B cell (primary cell): ENCODE measurements around the gene ST6GALNAC3. TPM values are rescaled to one million over a fixed set of nuclear protein-coding genes. Genes with fewer than 3 reads are reported as not detected.

ENCODE experiments used
- ATAC-seq: fragments of 200-7000 bp; cut with Tn5 transposase; one replicate; pipeline ENCODE4 v1.10.0; 2021; ENCODE audit warnings: low read depth, mild to moderate bottlenecking, moderate number of reproducible peaks, moderate library complexity
- CTCF ChIA-PET: fragments of 350-600 bp; sonication (Branson Sonifier 250); formaldehyde crosslinking; loops from one replicate; lab custom pipeline; 2021; ENCODE audit warnings: antibody characterized with exemption, inconsistent platforms; lab: Charles Lee
- POLR2A ChIA-PET: fragments of 350-600 bp; sonication (Branson Sonifier 250); formaldehyde crosslinking; loops from one replicate; lab custom pipeline; 2021; ENCODE audit warnings: antibody characterized with exemption; lab: Charles Lee
- DNase-seq: peaks from one replicate; pipeline ENCODE4 v3.0.0; 2013
- H2AFZ ChIP-seq: 2 replicates; pipeline ENCODE4 v1.6.1; 2012; ENCODE audit warnings: mild to moderate bottlenecking, low read depth, low read length; ENCODE audit not compliant: insufficient read depth, poor library complexity, severe bottlenecking
- H3K27ac ChIP-seq, 2 donors: 1 replicate in 1 of 2; 2 replicates in 1 of 2; pipeline ENCODE4 v1.5.1; 2012 to 2013; ENCODE audit warnings: low read length in 2 of 2, mild to moderate bottlenecking in 2 of 2, moderate library complexity in 1 of 2
- H3K27me3 ChIP-seq, 4 experiments: fragments of 200-600 bp in 1 of 4; sonication (generic) in 1 of 4; replicated peaks in 1 of 4; 1 replicate in 2 of 4; 2 replicates in 2 of 4; pipeline versions ENCODE4 v1.6.1 to v1.7.0; 2013 to 2016; ENCODE audit warnings: low read length in 3 of 4, mild to moderate bottlenecking in 2 of 4, mixed read lengths in 1 of 4, moderate library complexity in 1 of 4; ENCODE audit not compliant: insufficient read depth in 4 of 4, control insufficient read depth in 3 of 4; ENCODE audit errors: control extremely low read depth in 1 of 4
- H3K36me3 ChIP-seq, 2 experiments: replicated peaks in 1 of 2; 1 replicate in 1 of 2; 2 replicates in 1 of 2; pipeline versions ENCODE4 v1.6.1 to v1.7.1; 2013; ENCODE audit warnings: low read length in 1 of 2; ENCODE audit not compliant: insufficient read depth in 2 of 2, control insufficient read depth in 1 of 2; ENCODE audit errors: control extremely low read depth in 1 of 2, extremely low read depth in 1 of 2
- H3K4me1 ChIP-seq, 2 donors: fragments of 200-600 bp in 1 of 2; sonication (generic) in 1 of 2; 1 replicate in 1 of 2; 2 replicates in 1 of 2; pipeline versions ENCODE4 v1.5.1 to v1.6.1; 2013 to 2017; ENCODE audit warnings: low read length in 2 of 2; ENCODE audit not compliant: control insufficient read depth in 2 of 2, insufficient read depth in 2 of 2
- H3K4me2 ChIP-seq: replicated peaks from 2 replicates; pipeline ENCODE3; 2012; ENCODE audit warnings: mild to moderate bottlenecking, low read depth, low read length; ENCODE audit not compliant: poor library complexity, severe bottlenecking
- H3K4me3 ChIP-seq, 5 experiments: fragments of 200-600 bp in 1 of 5; sonication (generic) in 1 of 5; 1 replicate in 3 of 5; 2 replicates in 2 of 5; pipeline versions ENCODE4 v1.5.1 to v1.7.0; 2011 to 2016; ENCODE audit warnings: low read length in 4 of 5, mild to moderate bottlenecking in 4 of 5, low read depth in 2 of 5, control low read depth in 1 of 5, moderate library complexity in 1 of 5; ENCODE audit not compliant: insufficient read depth in 1 of 5; ENCODE audit errors: control extremely low read depth in 1 of 5, extremely low read depth in 1 of 5
- H3K79me2 ChIP-seq: fragments of 200-600 bp; sonication (generic); one replicate; pipeline ENCODE4 v1.6.0; 2016; ENCODE audit warnings: low read length; ENCODE audit not compliant: control insufficient read depth, insufficient read depth
- H3K9ac ChIP-seq: fragments of 200-600 bp; sonication (generic); 2 replicates; pipeline ENCODE4 v1.6.1; 2017; ENCODE audit warnings: mild to moderate bottlenecking, low read length, moderate library complexity
- H3K9me3 ChIP-seq, 3 donors: one replicate each; pipeline versions ENCODE4 v1.6.1 to v1.7.1; 2013; ENCODE audit warnings: low read length in 2 of 3; ENCODE audit not compliant: control insufficient read depth in 2 of 3, insufficient read depth in 1 of 3; ENCODE audit errors: control extremely low read depth in 1 of 3
- H4K20me1 ChIP-seq: 2 replicates; pipeline ENCODE4 v1.6.0; 2012; ENCODE audit warnings: mild to moderate bottlenecking, low read length; ENCODE audit not compliant: insufficient read depth, control insufficient read depth, poor library complexity, severe bottlenecking
- H3K27ac Mint-ChIP-seq: one replicate; pipeline ENCODE4 v1.8.0; 2021; ENCODE audit warnings: mixed read lengths
- H3K27me3 Mint-ChIP-seq: one replicate; pipeline ENCODE4 v1.8.0; 2021; ENCODE audit warnings: mixed read lengths
- H3K4me1 Mint-ChIP-seq: one replicate; pipeline ENCODE4 v1.8.0; 2021; ENCODE audit warnings: mixed read lengths
- H3K4me3 Mint-ChIP-seq: one replicate; pipeline ENCODE4 v1.8.0; 2021; ENCODE audit warnings: mixed read lengths
- H3K9me3 Mint-ChIP-seq: one replicate; pipeline ENCODE4 v1.8.0; 2022; ENCODE audit warnings: mixed read lengths; ENCODE audit not compliant: insufficient read depth
- CTCF ChIP-seq: fragments of 200-600 bp; IDR thresholded peaks from one replicate; pipeline ENCODE4 v1.8.0; 2022; ENCODE audit warnings: antibody characterized with exemption, mild to moderate bottlenecking
- EZH2 ChIP-seq: IDR thresholded peaks from 2 replicates; pipeline ENCODE4 v1.6.1; 2012; ENCODE audit warnings: borderline replicate concordance, low read depth, mild to moderate bottlenecking, moderate library complexity, low read length; ENCODE audit not compliant: insufficient read depth, poor library complexity, severe bottlenecking
- WGBS: methylation state at CpG from one replicate; pipeline ENCODE4 v1.1.5; 2013; ENCODE audit warnings: missing lambda C conversion rate; ENCODE audit not compliant: insufficient coverage; 5-methylcytosine and 5-hydroxymethylcytosine counted together
- intact Hi-C: fragments of 100-400 bp; cut with micrococcal nuclease; formaldehyde crosslinking; loops from one replicate; pipeline ENCODE4 v1.10.0; 2022
- polyA plus RNA-seq: library from polyadenylated mRNA; depleted of rRNA; stranded (reverse); fragments of >200 nt; gene quantifications from 2 replicates; pipeline ENCODE4 v1.2.3, GENCODE V29; 2012
- total RNA-seq, 2 donors: library from RNA; stranded (reverse); fragments of 120-200 nt in 1 of 2; gene quantifications; 1 replicate in 1 of 2; 2 replicates in 1 of 2; pipeline versions ENCODE4 v1.2.3 to v1.2.4, GENCODE V29; 2013 to 2022

The ST6GALNAC3 gene
- total and polyA plus RNA-seq, 2 donors (not counting 1 experiment from before 2014, with no cell fraction given), result 3.0 to 17.3 TPM

GRCh38 chr1:76079475-76080227, 5.1 kb downstream of the ST6GALNAC3 start:
- no peak overlapping the region for H3K27ac Mint-ChIP-seq
- Histone ChIP-seq H3K4me3 (no peak overlapping the region), H3K79me2 (peaks cover 32% of the 10 kb centered on the region), H3K36me3 (no peaks in the 10 kb centered on the region), H3K4me1 (peaks cover 17 to 26% of the 10 kb centered on the region in 2 donors), H3K27ac (no peak overlapping the region), H3K27me3 (no peaks in the 10 kb centered on the region), H2AFZ (no peak overlapping the region), H3K9me3 (peaks cover 0 to 8% (median 0%) of the 10 kb centered on the region in 3 donors), H3K9ac (no peak overlapping the region), H3K4me2 (no peak overlapping the region), H4K20me1 (no peaks in the 10 kb centered on the region)
- no peaks in the 10 kb centered on the region for H3K27me3 Mint-ChIP-seq
- CTCF ChIA-PET, result interaction anchor here (0.8 kb wide), 1 partner anchor 1139 kb away, joined by 3 read pairs; no protein-coding TSS in a partner anchor
- DNase-seq (no peak), ATAC-seq (no peak)
- no peak overlapping the region for H3K4me3 Mint-ChIP-seq
- 89% methylated on average over 3 of the region's 7 CpGs for WGBS
- peaks cover 52% of the 10 kb centered on the region for H3K4me1 Mint-ChIP-seq
- POLR2A ChIA-PET, result no interaction called here
- intact Hi-C loops, result loop anchor here (5.0 kb wide), 1 partner anchor 352 kb away; no protein-coding TSS in a partner anchor
- no peak for TF ChIP-seq CTCF
- no peak for TF ChIP-seq EZH2
- H3K9me3 Mint-ChIP-seq, result no peaks in the 10 kb centered on the region

DNA sequence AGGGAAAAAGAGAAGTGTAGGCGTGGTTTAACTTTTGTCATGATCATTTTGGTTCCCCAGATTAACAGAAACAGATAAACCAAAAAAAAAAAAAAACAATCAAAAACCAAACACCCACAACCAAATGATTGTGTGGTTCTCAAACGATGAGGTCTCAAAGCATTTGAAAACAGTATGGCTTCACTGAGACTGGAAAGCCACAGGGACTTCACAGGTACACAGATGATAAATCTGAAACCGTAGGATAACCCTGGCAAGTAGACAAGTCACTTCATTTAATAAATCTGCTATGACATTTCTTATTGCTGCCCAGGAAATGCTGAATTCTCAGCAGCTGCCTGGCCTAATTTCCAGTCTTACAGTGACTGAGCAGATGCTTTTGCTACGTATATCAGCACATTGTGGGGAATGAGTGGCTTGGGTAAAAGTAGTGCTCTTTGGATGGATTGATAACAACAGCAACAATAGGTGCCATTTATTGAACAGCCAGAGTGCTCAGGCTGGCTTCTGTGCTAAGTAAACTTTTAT, 6.1 kb downstream of the ST6GALNAC3 start:
- Mint-ChIP-seq H3K4me3 (no peak overlapping the region), H3K27me3 (no peaks in the 10 kb centered on the region), H3K9me3 (no peaks in the 10 kb centered on the region), H3K4me1 (peaks cover 43% of the 10 kb centered on the region), H3K27ac (no peak overlapping the region)
- H3K27ac ChIP-seq, result no peak overlapping the region
- no peaks in the 10 kb centered on the region for H3K36me3 ChIP-seq
- no peaks in the 10 kb centered on the region for H3K27me3 ChIP-seq
- H3K4me2 ChIP-seq, result no peak overlapping the region
- CTCF ChIA-PET, result interaction anchor here (0.8 kb wide), 1 partner anchor 1138 kb away, joined by 3 read pairs; no protein-coding TSS in a partner anchor
- no peak for TF ChIP-seq CTCF
- TF ChIP-seq EZH2, result no peak
- 44% methylated on average over 1 of the region's 4 CpGs for WGBS
- DNase-seq (no peak), ATAC-seq (no peak)
- H2AFZ ChIP-seq, result no peak overlapping the region
- peaks cover 39% of the 10 kb centered on the region for H3K79me2 ChIP-seq
- H3K4me3 ChIP-seq, result no peak overlapping the region
- no peak overlapping the region for H3K9ac ChIP-seq
- intact Hi-C loops, result no loop called here
- no peaks in the 10 kb centered on the region for H4K20me1 ChIP-seq
- H3K4me1 ChIP-seq, result peaks cover 9 to 19% of the 10 kb centered on the region in 2 donors
- peaks cover 0 to 3% (median 0%) of the 10 kb centered on the region in 3 donors for H3K9me3 ChIP-seq
- POLR2A ChIA-PET, result no interaction called here
